ENCODE results near the gene SLC36A3. TPM values are rescaled to one million over a fixed set of nuclear protein-coding genes. Genes with fewer than 3 reads are reported as not detected.

The SLC36A3 gene
- total RNA-seq, 1 donor from 2014 or later, result not detected

DNA sequence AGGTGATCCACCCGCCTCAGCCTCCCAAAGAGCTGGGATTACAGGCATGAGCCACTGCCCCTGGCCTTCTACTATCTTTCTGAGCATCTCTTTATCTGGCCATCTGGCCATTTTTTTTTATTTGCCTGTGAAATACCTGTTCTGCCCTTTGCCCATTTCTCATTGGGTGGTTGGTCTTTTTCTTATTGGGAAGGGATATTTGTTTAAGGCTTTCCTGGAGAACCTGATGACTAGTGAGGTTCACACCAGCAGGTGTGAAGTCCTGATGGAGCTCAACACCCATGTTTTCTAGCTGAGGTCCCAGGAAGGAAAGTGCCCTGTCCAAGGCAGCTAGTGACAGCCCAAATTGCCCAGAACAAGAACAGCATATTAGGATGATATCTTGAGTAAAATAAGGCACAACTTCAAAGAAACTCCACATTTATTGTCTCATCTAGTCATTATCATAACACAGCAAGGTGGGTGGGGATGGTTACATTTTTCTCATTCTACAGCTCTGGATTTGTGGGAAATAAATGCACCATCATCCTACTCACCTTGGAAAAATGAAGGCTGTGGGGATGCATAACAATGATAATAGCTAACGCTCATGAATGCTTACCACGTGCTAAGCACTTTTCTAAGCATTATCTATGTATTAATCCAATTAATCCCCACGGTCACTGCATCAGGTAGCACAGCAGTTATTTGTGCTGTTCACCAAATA is 20.3 kb downstream of the SLC36A3 start:
- no peak for TF ChIP-seq CTCF (IDR thresholded peaks at IDR 0.05; ENCODE audit: insufficient read depth, low read length, poor library complexity, severe bottlenecking)
- Histone ChIP-seq H3K36me3 (ENCODE audit: control insufficient read depth, insufficient read depth, low read length) (no peaks in the 10 kb centered on the region), H3K27me3 (ENCODE audit: control insufficient read depth, insufficient read depth, low read length) (no peaks in the 10 kb centered on the region), H3K4me3 (ENCODE audit: low read depth, low read length) (no peak overlapping the region)
- no peak for DNase-seq (ENCODE audit: low read depth)

DNA sequence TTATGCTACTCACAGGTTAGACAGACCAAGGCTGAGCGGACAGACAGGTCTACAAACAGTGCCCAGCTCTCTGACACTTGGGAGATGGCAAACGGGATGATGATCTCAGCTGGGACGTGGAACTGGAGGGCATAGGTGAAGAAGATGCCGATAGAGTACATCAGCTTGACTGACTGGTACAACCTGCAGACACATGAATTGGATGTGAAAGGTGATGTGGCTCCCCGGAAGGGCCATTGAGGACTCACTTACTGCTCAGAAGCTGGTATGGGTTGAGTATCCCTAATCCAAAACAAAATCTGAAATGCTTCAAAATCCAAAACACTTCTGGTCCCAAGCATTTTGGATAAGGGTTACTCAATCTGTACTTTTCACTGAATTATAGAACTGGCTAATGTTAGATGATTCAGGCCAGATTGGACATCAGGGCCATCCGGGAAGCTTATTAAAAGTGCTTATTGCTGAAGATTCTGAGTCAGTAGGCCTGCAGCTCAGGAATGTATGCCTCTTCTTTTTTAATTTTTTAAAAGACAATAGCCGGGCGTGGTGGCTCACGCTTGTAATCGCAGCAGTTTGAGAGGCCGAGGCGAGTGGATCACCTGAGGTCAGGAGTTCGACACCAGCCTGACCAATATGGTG is 22.4 kb downstream of the SLC36A3 start:
- Histone ChIP-seq H3K4me3 (ENCODE audit: low read depth, low read length) (no peak overlapping the region), H3K36me3 (ENCODE audit: control insufficient read depth, insufficient read depth, low read length) (no peaks in the 10 kb centered on the region), H3K27me3 (ENCODE audit: control insufficient read depth, insufficient read depth, low read length) (no peaks in the 10 kb centered on the region)
- no peak for DNase-seq (ENCODE audit: low read depth)
- no peak for TF ChIP-seq CTCF (IDR thresholded peaks at IDR 0.05; ENCODE audit: insufficient read depth, low read length, poor library complexity, severe bottlenecking)

- no peaks in the 10 kb centered on the region for H3K27me3 ChIP-seq (ENCODE audit: control insufficient read depth, insufficient read depth, low read length)
These were observed 23.1 kb downstream of the SLC36A3 start for GRCh38 chr5:151280443-151280842.

GRCh38 chr5:151278845-151279244 is 24.7 kb downstream of the SLC36A3 start:
- Histone ChIP-seq H3K36me3 (ENCODE audit: control insufficient read depth, insufficient read depth, low read length) (no peaks in the 10 kb centered on the region), H3K4me3 (ENCODE audit: low read depth, low read length) (no peak overlapping the region), H3K27me3 (ENCODE audit: control insufficient read depth, insufficient read depth, low read length) (no peaks in the 10 kb centered on the region)
- no peak for TF ChIP-seq CTCF (IDR thresholded peaks at IDR 0.05; ENCODE audit: insufficient read depth, low read length, poor library complexity, severe bottlenecking)
- DNase-seq (ENCODE audit: low read depth), result no peak

More at GRCh38 chr5:151280443-151280842, 23.1 kb downstream of the SLC36A3 start:
- Histone ChIP-seq H3K4me3 (ENCODE audit: low read depth, low read length) (no peak overlapping the region), H3K36me3 (ENCODE audit: control insufficient read depth, insufficient read depth, low read length) (no peaks in the 10 kb centered on the region)
- DNase-seq (ENCODE audit: low read depth), result no peak
- TF ChIP-seq CTCF (IDR thresholded peaks at IDR 0.05; ENCODE audit: insufficient read depth, low read length, poor library complexity, severe bottlenecking), result no peak

DNA sequence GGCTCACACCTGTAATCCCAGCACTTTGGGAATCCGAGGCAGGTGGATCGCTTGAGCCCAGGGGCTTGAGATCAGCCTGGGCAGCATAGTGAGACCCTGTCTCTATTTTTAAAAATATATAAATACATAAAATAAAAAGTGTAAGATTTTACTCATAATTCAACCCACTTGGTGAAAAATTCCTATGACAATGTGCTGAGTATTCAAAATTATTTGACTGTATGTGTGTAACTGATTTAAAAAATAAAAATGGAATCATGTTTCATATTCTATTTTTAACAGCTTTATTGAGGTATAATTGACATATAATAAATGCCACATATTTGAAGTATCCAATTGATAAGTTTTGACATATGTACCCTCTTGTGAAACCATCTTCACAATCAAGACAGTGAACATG is 27.8 kb downstream of the SLC36A3 start:
- TF ChIP-seq CTCF (IDR thresholded peaks at IDR 0.05; ENCODE audit: insufficient read depth, low read length, poor library complexity, severe bottlenecking), result no peak
- no peaks in the 10 kb centered on the region for H3K36me3 ChIP-seq (ENCODE audit: control insufficient read depth, insufficient read depth, low read length)
- H3K4me3 ChIP-seq (ENCODE audit: low read depth, low read length), result no peak overlapping the region
- no peak for DNase-seq (ENCODE audit: low read depth)
- H3K27me3 ChIP-seq (ENCODE audit: control insufficient read depth, insufficient read depth, low read length), result no peaks in the 10 kb centered on the region

All from kidney epithelial cell (primary cell).